Fibroblast of lung (primary cell): ENCODE data around the gene MPRIP. TPM values are rescaled to one million over a fixed set of nuclear protein-coding genes. Genes with fewer than 3 reads are reported as not detected.

Experiments
- DNase-seq, 2 donors: peaks; one replicate each; pipeline versions ENCODE4 v3.0.0 to v3.0.0-alpha.2; 2010; ENCODE audit warnings: low read depth in 2 of 2
- H2AFZ ChIP-seq: 2 replicates; pipeline ENCODE4 v1.5.1; 2012; ENCODE audit warnings: low read length, control low read depth, inconsistent platforms
- H3K27ac ChIP-seq: 2 replicates; pipeline ENCODE4 v1.5.1; 2011; ENCODE audit warnings: low read length, control low read depth; ENCODE audit not compliant: insufficient read depth
- H3K27me3 ChIP-seq: 2 replicates; pipeline ENCODE4 v1.5.1; 2011; ENCODE audit warnings: mild to moderate bottlenecking, low read length; ENCODE audit not compliant: control insufficient read depth, insufficient read depth
- H3K36me3 ChIP-seq: 2 replicates; pipeline ENCODE4 v1.5.1; 2011; ENCODE audit warnings: low read length; ENCODE audit not compliant: control insufficient read depth, insufficient read depth
- H3K4me1 ChIP-seq: 2 replicates; pipeline ENCODE4 v1.5.1; 2011; ENCODE audit warnings: low read length; ENCODE audit not compliant: control insufficient read depth, insufficient read depth; ENCODE audit errors: extremely low read depth
- H3K4me2 ChIP-seq: 2 replicates; pipeline ENCODE4 v1.5.1; 2011; ENCODE audit warnings: low read length, control low read depth; ENCODE audit not compliant: insufficient read depth; ENCODE audit errors: extremely low read depth
- H3K4me3 ChIP-seq, 4 experiments: fragments of 200-600 bp in 1 of 4; sonication (generic) in 1 of 4; replicated peaks in 1 of 4; 2 replicates each; pipeline ENCODE4 v1.5.1; 2011 to 2016; ENCODE audit warnings: low read length in 4 of 4, low read depth in 3 of 4, mild to moderate bottlenecking in 3 of 4, control low read depth in 2 of 4, inconsistent platforms in 1 of 4, mixed read lengths in 1 of 4; ENCODE audit not compliant: insufficient read depth in 1 of 4; ENCODE audit errors: control extremely low read depth in 1 of 4
- H3K79me2 ChIP-seq: 2 replicates; pipeline ENCODE4 v1.5.1; 2012; ENCODE audit warnings: mild to moderate bottlenecking, low read length, inconsistent platforms; ENCODE audit not compliant: control insufficient read depth, insufficient read depth
- H3K9ac ChIP-seq: 2 replicates; pipeline ENCODE4 v1.5.1; 2011; ENCODE audit warnings: mild to moderate bottlenecking, low read length, control low read depth; ENCODE audit not compliant: insufficient read depth
- H3K9me3 ChIP-seq: 2 replicates; pipeline ENCODE4 v1.5.1; 2012; ENCODE audit warnings: low read depth, low read length; ENCODE audit not compliant: control insufficient read depth, insufficient read depth
- H4K20me1 ChIP-seq: 2 replicates; pipeline ENCODE4 v1.5.1; 2011; ENCODE audit warnings: low read length; ENCODE audit not compliant: control insufficient read depth, insufficient read depth; ENCODE audit errors: extremely low read depth
- CTCF ChIP-seq, 2 donors: IDR thresholded peaks in 1 of 2; conservative IDR thresholded peaks in 1 of 2; 1 replicate in 1 of 2; 2 replicates in 1 of 2; pipeline ENCODE4 v1.5.1; 2011 to 2012; ENCODE audit warnings: low read length in 2 of 2, control low read depth in 1 of 2, inconsistent platforms in 1 of 2, low read depth in 1 of 2, mild to moderate bottlenecking in 1 of 2
- EZH2 ChIP-seq: IDR thresholded peaks from 2 replicates; pipeline ENCODE4 v1.5.1; 2012; ENCODE audit warnings: low read length, control low read depth, mild to moderate bottlenecking; ENCODE audit errors: missing control alignments
- polyA plus RNA-seq, 2 donors: library from polyadenylated mRNA; depleted of rRNA in 1 of 2; stranded (reverse) in 1 of 2; unstranded in 1 of 2; fragments of >200 nt; gene quantifications; 2 replicates each; pipeline ENCODE4 v1.2.1, GENCODE V29; 2011 to 2012; ENCODE audit warnings: missing spikeins in 1 of 2
- total RNA-seq: library from RNA; depleted of rRNA; stranded (reverse); fragments of >200 nt; gene quantifications from 2 replicates; pipeline ENCODE4 v1.2.1, GENCODE V29; 2014

MPRIP gene
- total and polyA plus RNA-seq, 2 donors (not counting 1 experiment from before 2014, with no cell fraction given): 104 to 124 TPM

GRCh38 chr17:17124341-17124740, 82.1 kb downstream of the MPRIP start:
- no peak overlapping the region for H3K9ac ChIP-seq
- H4K20me1 ChIP-seq: no peaks in the 10 kb centered on the region
- H3K27me3 ChIP-seq: no peaks in the 10 kb centered on the region
- H3K4me3 ChIP-seq: no peak overlapping the region
- H3K36me3 ChIP-seq: peaks cover 8% of the 10 kb centered on the region
- H3K79me2 ChIP-seq: peaks cover 58% of the 10 kb centered on the region
- no peak for DNase-seq
- TF ChIP-seq EZH2 (no peak), CTCF (conservative IDR thresholded peaks at IDR 0.05 in 1 of 2, IDR thresholded peaks at IDR 0.05 in 1 of 2; ENCODE audit: low read depth in 1 of 2, low read length in 2 of 2) (no peak)
- peaks cover 7% of the 10 kb centered on the region for H3K4me1 ChIP-seq
- no peak overlapping the region for H3K4me2 ChIP-seq
- no peak overlapping the region for H2AFZ ChIP-seq
- no peak overlapping the region for H3K27ac ChIP-seq
- no peaks in the 10 kb centered on the region for H3K9me3 ChIP-seq

GRCh38 chr17:17125136-17126084, 83.2 kb downstream of the MPRIP start:
- Histone ChIP-seq H3K79me2 (peaks cover 50% of the 10 kb centered on the region), H3K36me3 (peaks cover 11% of the 10 kb centered on the region), H3K4me3 (no peak overlapping the region), H3K27ac (peak overlapping the region; percentile 50), H3K4me2 (no peak overlapping the region), H3K27me3 (no peaks in the 10 kb centered on the region), H3K4me1 (peaks cover 2% of the 10 kb centered on the region), H3K9me3 (no peaks in the 10 kb centered on the region), H4K20me1 (no peaks in the 10 kb centered on the region), H3K9ac (no peak overlapping the region), H2AFZ (no peak overlapping the region)
- TF ChIP-seq CTCF (conservative IDR thresholded peaks at IDR 0.05 in 1 of 2, IDR thresholded peaks at IDR 0.05 in 1 of 2; ENCODE audit: low read depth in 1 of 2, low read length in 2 of 2) (no peak), EZH2 (no peak)
- DNase-seq: peak in 1 of 2 donors; percentile 34

- Histone ChIP-seq H3K27ac (peak overlapping the region; percentile 50), H3K36me3 (peaks cover 18% of the 10 kb centered on the region), H3K4me2 (no peak overlapping the region), H2AFZ (no peak overlapping the region), H4K20me1 (no peaks in the 10 kb centered on the region), H3K27me3 (no peaks in the 10 kb centered on the region), H3K4me3 (no peak overlapping the region), H3K4me1 (peaks cover 2% of the 10 kb centered on the region), H3K79me2 (peaks cover 41% of the 10 kb centered on the region), H3K9ac (no peak overlapping the region), H3K9me3 (no peaks in the 10 kb centered on the region)
- no peak for DNase-seq
- no peak for TF ChIP-seq CTCF (conservative IDR thresholded peaks at IDR 0.05 in 1 of 2, IDR thresholded peaks at IDR 0.05 in 1 of 2; ENCODE audit: low read depth in 1 of 2, low read length in 2 of 2)
- no peak for TF ChIP-seq EZH2
These were observed 84.2 kb downstream of the MPRIP start for GRCh38 chr17:17126131-17127110.
